ENCODE measurements around the gene LSAMP. TPM values are rescaled to one million over a fixed set of nuclear protein-coding genes. Genes with fewer than 3 reads are reported as not detected.

LSAMP gene
- total and polyA plus RNA-seq, 2 of the 4 experiments (the other 2 are of a cell fraction): 7.9 to 8.0 TPM

GRCh38 chr3:116263842-116264545 lies 181.3 kb downstream of the LSAMP start:
- Histone ChIP-seq H3K23ac (ENCODE audit: low read depth, low read length) (no peak overlapping the region), H4K5ac (ENCODE audit: low read depth, low read length) (no peak overlapping the region), H2BK5ac (ENCODE audit: low read depth, low read length, poor library complexity, severe bottlenecking) (no peak overlapping the region), H2AK5ac (ENCODE audit: low read depth, low read length) (no peak overlapping the region), H3K36me3 (ENCODE audit: control insufficient read depth, insufficient read depth, low read length) (no peaks in the 10 kb centered on the region), H3K27ac (ENCODE audit: insufficient read depth, low read length) (no peak overlapping the region), H3K4me1 (ENCODE audit: control insufficient read depth, insufficient read depth, low read length) (no peaks in the 10 kb centered on the region), H2AFZ (replicated peaks; ENCODE audit: low read length, poor library complexity) (no peak overlapping the region), H3K27me3 (ENCODE audit: control insufficient read depth, insufficient read depth, low read length) (no peaks in the 10 kb centered on the region), H3K9me1 (ENCODE audit: insufficient read depth, low read length) (no peaks in the 10 kb centered on the region), H2AK9ac (replicated peaks; ENCODE audit: low read depth, low read length, poor library complexity) (no peak overlapping the region), H3K4me2 (ENCODE audit: low read depth, low read length) (no peak overlapping the region), H3K79me1 (ENCODE audit: low read depth in 1 of 2, low read length in 2 of 2) (no peaks in the 10 kb centered on the region), H4K91ac (ENCODE audit: insufficient read depth, low read depth, low read length) (no peak overlapping the region), H3K9ac (ENCODE audit: low read depth, low read length) (no peak overlapping the region), H3K9me3 (ENCODE audit: control insufficient read depth, insufficient read depth, low read length) (no peaks in the 10 kb centered on the region), H4K8ac (ENCODE audit: low read depth in 2 of 2, low read length in 2 of 2) (no peak overlapping the region), H2BK15ac (ENCODE audit: low read depth, low read length) (no peak overlapping the region), H4K20me1 (ENCODE audit: insufficient read depth, low read length) (no peaks in the 10 kb centered on the region), H2BK120ac (ENCODE audit: low read depth, low read length) (no peak overlapping the region), H3K14ac (replicated peaks; ENCODE audit: low read depth, low read length) (no peak overlapping the region), H3K56ac (ENCODE audit: extremely low read depth, insufficient read depth, low read length) (no peak overlapping the region), H3K4me3 (ENCODE audit: insufficient read depth, low read depth, low read length) (no peak overlapping the region), H3K18ac (ENCODE audit: low read depth, low read length) (no peak overlapping the region), H3K4ac (ENCODE audit: low read depth, low read length) (no peak overlapping the region), H2BK20ac (ENCODE audit: low read depth, low read length) (no peak overlapping the region)
- ATAC-seq (ENCODE audit: low read depth) (peak; percentile 89), DNase-seq (peak; percentile 75)
- ChIA-PET CTCF (interaction anchor here (0.6 kb wide), 1 partner anchor 689 kb away, joined by 3 read pairs; no protein-coding TSS in a partner anchor), POLR2A (ENCODE audit: unreplicated experiment) (no interaction called here)
- intact Hi-C loops (cut with micrococcal nuclease) (no loop called here), in situ Hi-C loops (cut with MboI; ENCODE audit: low sequenced_read_pairs) (no loop called here), dilution Hi-C loops (cut with HindIII; ENCODE audit: low sequenced_read_pairs, unreplicated experiment) (no loop called here)
- 73% methylated on average over 3 of the region's 5 CpGs; no CpG with 5 or more reads in 1 of the 2 experiments for WGBS, 2 experiments (ENCODE audit: extremely low coverage in 2 of 2, insufficient read length in 1 of 2)
- TF ChIP-seq CHD1 (IDR thresholded peaks at IDR 0.05; ENCODE audit: low read depth, low read length) (no peak), CEBPB (IDR thresholded peaks at IDR 0.05; ENCODE audit: low read depth, low read length) (no peak), ELK1 (IDR thresholded peaks at IDR 0.05; ENCODE audit: borderline replicate concordance, low read depth, low read length) (no peak), CTCF (conservative IDR thresholded peaks at IDR 0.05; ENCODE audit: low read depth, low read length) (no peak), MAZ (IDR thresholded peaks at IDR 0.05; ENCODE audit: borderline replicate concordance, low read depth, low read length) (no peak), RFX5 (IDR thresholded peaks at IDR 0.05; ENCODE audit: low read depth, low read length) (no peak), RCOR1 (IDR thresholded peaks at IDR 0.05; ENCODE audit: insufficient replicate concordance, low read length) (no peak), FOS (IDR thresholded peaks at IDR 0.05; ENCODE audit: low read depth, low read length) (no peak), NFE2L2 (IDR thresholded peaks at IDR 0.05; ENCODE audit: low read depth, low read length) (no peak)
- no TSS peak for BruUV-seq (replicated peaks)
